Immature natural killer cell (primary cell): ENCODE results near the gene LDLRAD1. TPM values are rescaled to one million over a fixed set of nuclear protein-coding genes. Genes with fewer than 3 reads are reported as not detected.

Experiments
- DNase-seq, 3 donors: peaks; one replicate each; pipeline ENCODE4 v3.0.0; 2022; ENCODE audit warnings: mixed read lengths in 1 of 3
- H3K27ac Mint-ChIP-seq, 6 donors: one replicate each; pipeline ENCODE4 v1.8.0; 2020; ENCODE audit warnings: mixed read lengths in 6 of 6, mild to moderate bottlenecking in 5 of 6, inconsistent platforms in 4 of 6, moderate library complexity in 3 of 6
- H3K27me3 Mint-ChIP-seq, 3 donors: one replicate each; pipeline ENCODE4 v1.8.0; 2020 to 2021; ENCODE audit warnings: low read depth in 3 of 3, mild to moderate bottlenecking in 3 of 3, mixed read lengths in 3 of 3, moderate library complexity in 3 of 3, inconsistent platforms in 1 of 3
- H3K36me3 Mint-ChIP-seq, 3 donors: one replicate each; pipeline ENCODE4 v1.8.0; 2020; ENCODE audit warnings: mixed read lengths in 3 of 3, inconsistent platforms in 2 of 3, mild to moderate bottlenecking in 2 of 3
- H3K4me1 Mint-ChIP-seq, 2 donors: one replicate each; pipeline ENCODE4 v1.8.0; 2020; ENCODE audit warnings: inconsistent platforms in 2 of 2, mild to moderate bottlenecking in 2 of 2, mixed read lengths in 2 of 2, moderate library complexity in 1 of 2
- H3K4me3 Mint-ChIP-seq, 5 donors: one replicate each; pipeline ENCODE4 v1.8.0; 2020; ENCODE audit warnings: mild to moderate bottlenecking in 5 of 5, mixed read lengths in 5 of 5, inconsistent platforms in 3 of 5, moderate library complexity in 3 of 5
- H3K9me3 Mint-ChIP-seq, 6 donors: one replicate each; pipeline ENCODE4 v1.8.0; 2020; ENCODE audit warnings: mild to moderate bottlenecking in 6 of 6, mixed read lengths in 6 of 6, inconsistent platforms in 4 of 6, moderate library complexity in 3 of 6
- polyA plus RNA-seq, 3 donors: library from polyadenylated mRNA; unstranded; fragments of 300-500 nt; fragmentation: Illumina TruSeq; gene quantifications; one replicate each; pipeline ENCODE4 v1.2.3, GENCODE V29; 2021

Gene LDLRAD1
- polyA plus RNA-seq, 3 donors from 2014 or later = not detected

DNA sequence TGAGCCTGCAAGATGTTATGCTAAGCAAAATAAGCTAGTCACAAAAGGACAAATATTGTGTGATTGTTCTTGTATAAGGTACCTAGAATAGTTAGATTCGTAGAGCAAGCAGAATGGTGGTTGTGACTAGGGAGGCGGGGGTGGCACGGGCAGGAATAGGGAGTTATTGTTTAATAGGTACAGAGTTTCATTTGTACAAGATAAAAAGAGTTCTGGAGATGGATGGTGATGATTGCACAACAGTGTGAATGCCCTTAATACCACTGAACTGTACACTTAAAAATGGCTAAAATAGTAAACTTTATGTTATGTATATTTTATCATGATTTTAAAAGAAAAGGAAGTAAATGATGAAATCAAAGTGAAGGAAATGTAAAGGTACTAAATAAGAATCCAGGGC is 51.2 kb downstream of the LDLRAD1 start:
- no peaks in the 10 kb centered on the region for H3K4me1 Mint-ChIP-seq
- H3K27ac Mint-ChIP-seq = no peak overlapping the region
- H3K36me3 Mint-ChIP-seq = peaks cover 26 to 56% (median 37%) of the 10 kb centered on the region in 3 donors
- DNase-seq = no peak
- no peaks in the 10 kb centered on the region for H3K27me3 Mint-ChIP-seq
- H3K9me3 Mint-ChIP-seq = no peaks in the 10 kb centered on the region
- H3K4me3 Mint-ChIP-seq = no peak overlapping the region

DNA sequence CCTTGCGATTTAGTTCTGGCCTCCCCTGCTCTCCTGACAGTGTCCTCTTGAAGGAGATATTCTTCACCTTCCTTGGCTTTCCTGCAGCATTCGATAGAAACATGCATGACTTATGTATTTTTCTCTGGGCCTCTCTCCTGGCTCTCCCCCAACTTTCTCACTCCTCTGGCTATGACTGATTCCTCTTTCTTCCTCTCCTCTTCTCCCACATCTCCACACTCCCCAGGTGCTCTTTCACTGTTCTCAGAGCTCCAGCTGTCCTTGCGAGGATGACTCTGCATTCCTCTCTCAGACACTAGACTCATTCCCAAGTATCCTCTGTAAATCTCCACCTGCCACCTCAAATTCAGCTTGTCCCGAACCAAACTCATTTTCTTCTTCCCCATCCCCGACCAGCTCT is 53.9 kb downstream of the LDLRAD1 start:
- H3K36me3 Mint-ChIP-seq = peaks cover 25 to 50% (median 25%) of the 10 kb centered on the region in 3 donors
- H3K9me3 Mint-ChIP-seq = no peaks in the 10 kb centered on the region

DNA sequence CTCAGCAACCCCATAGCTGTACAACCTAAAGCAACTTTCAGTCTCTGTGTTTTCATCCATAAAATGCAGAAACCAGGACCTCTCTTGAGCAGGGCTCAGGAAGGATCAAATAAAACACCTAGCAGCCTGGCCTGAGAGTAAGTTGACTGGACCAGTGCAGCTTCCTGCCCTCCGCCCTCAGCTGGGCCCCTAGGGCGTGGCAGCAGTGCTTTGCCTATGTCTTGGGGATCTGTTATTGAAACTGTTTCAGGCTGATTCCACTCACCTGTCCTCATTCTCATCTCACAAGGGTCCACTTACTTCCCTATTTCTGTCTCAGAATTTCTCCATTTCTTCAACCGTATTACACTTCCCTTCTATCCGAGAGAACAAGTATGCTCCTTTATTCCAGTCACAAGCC is 54.5 kb downstream of the LDLRAD1 start:
- H3K4me1 Mint-ChIP-seq = no peaks in the 10 kb centered on the region
- no peaks in the 10 kb centered on the region for H3K27me3 Mint-ChIP-seq
- H3K36me3 Mint-ChIP-seq = peaks cover 24 to 47% (median 25%) of the 10 kb centered on the region in 3 donors
- H3K4me3 Mint-ChIP-seq = no peak overlapping the region
- no peaks in the 10 kb centered on the region for H3K9me3 Mint-ChIP-seq
- DNase-seq = no peak
- H3K27ac Mint-ChIP-seq = no peak overlapping the region

More for the DNA sequence above, 53.9 kb downstream of the LDLRAD1 start:
- no peak overlapping the region for H3K27ac Mint-ChIP-seq
- H3K4me3 Mint-ChIP-seq = no peak overlapping the region
- no peaks in the 10 kb centered on the region for H3K27me3 Mint-ChIP-seq
- DNase-seq = no peak
- no peaks in the 10 kb centered on the region for H3K4me1 Mint-ChIP-seq

DNA sequence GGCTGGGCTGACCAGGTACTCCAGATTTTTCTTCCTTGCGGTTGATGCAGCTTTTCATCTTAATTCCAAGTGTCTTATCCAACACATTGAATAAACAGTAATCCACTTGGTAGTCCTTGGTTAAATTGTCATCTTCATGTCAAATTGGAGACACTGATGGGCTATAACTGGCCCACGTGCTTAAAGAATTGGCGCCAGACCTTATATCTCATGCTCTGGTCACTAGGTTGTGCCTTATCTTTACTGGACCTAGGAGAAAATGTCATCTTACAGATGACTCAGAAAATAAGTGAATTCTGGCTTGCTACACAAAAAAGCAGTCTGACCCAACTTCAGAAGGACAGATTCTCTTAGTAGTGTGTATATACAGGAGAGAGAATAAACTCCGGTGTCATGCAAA is 55.6 kb downstream of the LDLRAD1 start:
- peaks cover 19 to 36% (median 24%) of the 10 kb centered on the region in 3 donors for H3K36me3 Mint-ChIP-seq
- H3K9me3 Mint-ChIP-seq = no peaks in the 10 kb centered on the region
- H3K4me1 Mint-ChIP-seq = no peaks in the 10 kb centered on the region
- no peaks in the 10 kb centered on the region for H3K27me3 Mint-ChIP-seq
- H3K4me3 Mint-ChIP-seq = no peak overlapping the region
- no peak overlapping the region for H3K27ac Mint-ChIP-seq
- DNase-seq = no peak

DNA sequence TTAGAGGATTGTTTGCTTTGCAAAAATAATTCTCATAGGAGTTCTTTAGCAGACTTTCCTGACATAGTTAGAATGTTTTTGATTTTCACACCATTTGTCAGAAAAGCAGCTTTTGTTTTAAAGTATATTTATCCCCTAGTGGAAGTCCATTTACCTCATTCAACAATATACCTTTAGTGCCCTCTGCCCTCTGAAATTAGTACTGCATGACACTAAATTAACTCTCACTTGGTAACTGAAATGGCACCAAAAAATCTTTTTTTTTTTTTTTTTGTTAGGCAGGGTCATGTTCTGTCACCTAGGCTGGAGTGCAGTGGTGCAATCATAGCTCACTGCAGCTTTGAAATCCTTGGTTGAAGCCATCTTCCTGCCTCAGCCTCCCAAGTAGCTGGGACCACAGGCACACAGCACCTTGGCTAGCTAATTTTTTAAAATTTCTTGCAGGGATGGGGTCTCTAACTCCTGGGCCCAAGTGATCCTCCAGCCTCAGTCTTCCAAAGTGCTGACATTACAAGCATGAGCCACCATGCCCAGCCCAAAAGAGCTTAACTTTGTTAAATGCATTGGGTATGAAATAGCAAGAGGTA is 58.2 kb downstream of the LDLRAD1 start:
- no peaks in the 10 kb centered on the region for H3K9me3 Mint-ChIP-seq
- H3K36me3 Mint-ChIP-seq = peaks cover 11 to 26% (median 13%) of the 10 kb centered on the region in 3 donors
- H3K27me3 Mint-ChIP-seq = no peaks in the 10 kb centered on the region
- DNase-seq = peak; percentile 30 to 53 (median 47)
- no peaks in the 10 kb centered on the region for H3K4me1 Mint-ChIP-seq
- H3K27ac Mint-ChIP-seq = no peak overlapping the region
- H3K4me3 Mint-ChIP-seq = no peak overlapping the region

Other genes with a start within 250 kb of the LDLRAD1 start
- 10 to 100 TPM in 1 of 3 donors, 1 to 10 TPM in 2; 4.0 to 13.6 (median 8.9) TPM for gene NDC1, start 179.9 kb downstream of the LDLRAD1 start, polyA plus RNA-seq
- 10 to 100 TPM; 28.7 to 35.7 (median 29.4) TPM for gene YIPF1, start 128.4 kb downstream of the LDLRAD1 start, polyA plus RNA-seq
- gene DIO1, start 124.0 kb downstream of the LDLRAD1 start, polyA plus RNA-seq = under 1 TPM in 2 of 3 donors, not detected in 1; 0.11 to 0.13 TPM
- gene IFT25, start 72.5 kb downstream of the LDLRAD1 start, polyA plus RNA-seq = 10 to 100 TPM; 58.6 to 72.6 (median 66.7) TPM
- 10 to 100 TPM in 1 of 3 donors, 1 to 10 TPM in 2; 7.5 to 10.1 (median 9.8) TPM for gene LRRC42, start 71.8 kb downstream of the LDLRAD1 start, polyA plus RNA-seq
- 100 to 1,000 TPM; 633 to 969 (median 938) TPM for gene TMEM59, start 35.0 kb upstream of the LDLRAD1 start, polyA plus RNA-seq
- 1 to 10 TPM; 3.3 to 6.3 (median 3.9) TPM for gene TCEANC2, start 35.4 kb upstream of the LDLRAD1 start, polyA plus RNA-seq
- gene CDCP2, start 134.8 kb upstream of the LDLRAD1 start, polyA plus RNA-seq = not detected
- gene CYB5RL, start 181.8 kb upstream of the LDLRAD1 start, polyA plus RNA-seq = 1 to 10 TPM; 1.5 to 3.6 (median 3.3) TPM
- 10 to 100 TPM; 47.4 to 77.5 (median 52.3) TPM for gene MRPL37, start 182.0 kb upstream of the LDLRAD1 start, polyA plus RNA-seq